ENCODE results near the gene HMGB2. TPM values are rescaled to one million over a fixed set of nuclear protein-coding genes. Genes with fewer than 3 reads are reported as not detected.
A peak's percentile ranks its signal among the peaks of the same experiment; 100 is the strongest.

The HMGB2 gene
- total and polyA plus RNA-seq, 5 donors from 2014 or later, result 210 to 438 (median 288) TPM

- H3K4me3 Mint-ChIP-seq, result peak within 1 kb of the TSS; percentile 96 to 99 (median 98)
- peaks cover 21 to 51% (median 27%) of the 10 kb centered on the region in 4 donors for H3K4me1 Mint-ChIP-seq
- H3K9me3 Mint-ChIP-seq, result no peaks in the 10 kb centered on the region
- DNase-seq (peak; percentile 94 to 99 (median 95)), ATAC-seq (ENCODE audit: low read depth in 2 of 2) (peak; percentile 88 to 90)
- no peaks in the 10 kb centered on the region for H3K9me3 ChIP-seq (ENCODE audit: control insufficient read depth in 2 of 2, low read length in 2 of 2)
- peak within 1 kb of the TSS; percentile 100 for H3K4me3 ChIP-seq (ENCODE audit: low read depth, low read length)
- H3K36me3 ChIP-seq (ENCODE audit: control insufficient read depth, insufficient read depth, low read length), result no peaks in the 10 kb centered on the region
- H3K36me3 Mint-ChIP-seq, result no peaks in the 10 kb centered on the region
- no peaks in the 10 kb centered on the region for H3K27me3 ChIP-seq (ENCODE audit: control insufficient read depth, insufficient read depth, low read length)
- H3K27ac Mint-ChIP-seq, result peak within 1 kb of the TSS; percentile 94 to 98 (median 97)
- H3K27me3 Mint-ChIP-seq, result peaks cover 5% of the 10 kb centered on the region
- H3K27ac ChIP-seq (ENCODE audit: insufficient read depth, low read length, poor library complexity, severe bottlenecking), result peak within 1 kb of the TSS; percentile 90
- peaks cover 39% of the 10 kb centered on the region for H3K4me1 ChIP-seq (ENCODE audit: control insufficient read depth, insufficient read depth, low read length, poor library complexity, severe bottlenecking)
Measured at GRCh38 chr4:173370477-173371291, 36.5 kb upstream of the HMGB2 start, which contains the start of gene SAP30. Gene SAP30 (plus strand): TSS chr4:173370954. CDS start chr4:173371183, 229 bp downstream.

DNA sequence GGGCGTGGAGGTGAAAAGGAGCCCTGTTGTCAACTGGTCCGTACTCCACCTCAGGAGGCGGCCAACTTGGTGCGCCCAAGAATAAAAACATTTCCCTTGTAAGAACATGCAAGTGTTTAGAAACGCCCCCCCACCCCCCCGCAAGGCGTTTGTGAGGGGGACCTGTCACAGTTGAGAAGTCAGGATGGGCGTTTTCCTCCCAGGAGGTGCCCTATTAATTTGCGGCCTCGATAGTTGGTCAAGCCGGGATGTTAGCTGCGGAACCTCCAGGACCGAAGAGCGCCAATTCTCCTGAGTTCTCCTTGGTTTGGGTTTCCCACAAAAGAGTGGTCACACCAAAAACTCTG lies 35.9 kb upstream of the HMGB2 start:
- Mint-ChIP-seq H3K4me3 (peak overlapping the region; percentile 96 to 99 (median 98)), H3K27ac (peak overlapping the region; percentile 94 to 98 (median 97)), H3K27me3 (peaks cover 5% of the 10 kb centered on the region), H3K9me3 (no peaks in the 10 kb centered on the region), H3K4me1 (peaks cover 24 to 57% (median 32%) of the 10 kb centered on the region in 4 donors), H3K36me3 (no peaks in the 10 kb centered on the region)
- Histone ChIP-seq H3K4me3 (ENCODE audit: low read depth, low read length) (peak overlapping the region; percentile 100), H3K27ac (ENCODE audit: insufficient read depth, low read length, poor library complexity, severe bottlenecking) (peak overlapping the region; percentile 90), H3K27me3 (ENCODE audit: control insufficient read depth, insufficient read depth, low read length) (no peaks in the 10 kb centered on the region), H3K36me3 (ENCODE audit: control insufficient read depth, insufficient read depth, low read length) (no peaks in the 10 kb centered on the region), H3K9me3 (ENCODE audit: control insufficient read depth in 2 of 2, low read length in 2 of 2) (no peaks in the 10 kb centered on the region), H3K4me1 (ENCODE audit: control insufficient read depth, insufficient read depth, low read length, poor library complexity, severe bottlenecking) (peaks cover 42% of the 10 kb centered on the region)
- ATAC-seq (ENCODE audit: low read depth in 2 of 2) (peak; percentile 13 to 18), DNase-seq (peak in 1 of 3 donors; percentile 61)

DNA sequence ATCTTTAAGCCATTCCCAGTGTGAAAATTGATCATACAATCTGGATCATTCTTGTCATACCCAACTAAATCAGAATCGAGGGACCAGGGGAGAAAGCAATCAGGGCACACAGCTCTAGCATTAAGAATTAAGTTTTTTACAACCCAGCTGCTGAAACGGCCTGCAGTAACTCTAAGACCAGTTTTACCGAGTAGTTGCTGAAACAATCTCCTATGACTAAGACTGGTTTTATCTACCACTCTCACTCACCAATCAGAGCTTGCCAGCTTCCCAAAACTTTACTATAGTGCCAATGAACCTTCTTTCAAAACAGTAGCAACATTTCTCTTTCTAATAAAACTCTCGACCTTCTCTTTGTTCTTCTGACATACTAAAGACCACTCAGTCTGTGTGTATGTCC lies 33.8 kb upstream of the HMGB2 start:
- Mint-ChIP-seq H3K36me3 (no peaks in the 10 kb centered on the region), H3K27me3 (peaks cover 5% of the 10 kb centered on the region), H3K9me3 (no peaks in the 10 kb centered on the region), H3K27ac (no peak overlapping the region), H3K4me3 (peak overlapping the region; percentile 5 to 47 (median 36)), H3K4me1 (peaks cover 21 to 51% (median 27%) of the 10 kb centered on the region in 4 donors)
- Histone ChIP-seq H3K4me1 (ENCODE audit: control insufficient read depth, insufficient read depth, low read length, poor library complexity, severe bottlenecking) (peaks cover 41% of the 10 kb centered on the region), H3K27ac (ENCODE audit: insufficient read depth, low read length, poor library complexity, severe bottlenecking) (peak overlapping the region; percentile 53), H3K9me3 (ENCODE audit: control insufficient read depth in 2 of 2, low read length in 2 of 2) (no peaks in the 10 kb centered on the region), H3K36me3 (ENCODE audit: control insufficient read depth, insufficient read depth, low read length) (no peaks in the 10 kb centered on the region), H3K27me3 (ENCODE audit: control insufficient read depth, insufficient read depth, low read length) (no peaks in the 10 kb centered on the region), H3K4me3 (ENCODE audit: low read depth, low read length) (peak overlapping the region; percentile 37)
- ATAC-seq (ENCODE audit: low read depth in 2 of 2), result no peak
- no peak for DNase-seq

- peaks cover 20 to 48% (median 25%) of the 10 kb centered on the region in 4 donors for H3K4me1 Mint-ChIP-seq
- Histone ChIP-seq H3K36me3 (ENCODE audit: control insufficient read depth, insufficient read depth, low read length) (no peaks in the 10 kb centered on the region), H3K27me3 (ENCODE audit: control insufficient read depth, insufficient read depth, low read length) (no peaks in the 10 kb centered on the region), H3K4me1 (ENCODE audit: control insufficient read depth, insufficient read depth, low read length, poor library complexity, severe bottlenecking) (peaks cover 34% of the 10 kb centered on the region), H3K27ac (ENCODE audit: insufficient read depth, low read length, poor library complexity, severe bottlenecking) (peak overlapping the region; percentile 53), H3K9me3 (ENCODE audit: control insufficient read depth in 2 of 2, low read length in 2 of 2) (no peaks in the 10 kb centered on the region), H3K4me3 (ENCODE audit: low read depth, low read length) (peak overlapping the region; percentile 28)
- peaks cover 5% of the 10 kb centered on the region for H3K27me3 Mint-ChIP-seq
- H3K4me3 Mint-ChIP-seq, result peak overlapping the region in 3 of 4 donors; percentile 35 to 79 (median 47)
- DNase-seq (peak in 1 of 3 donors; percentile 75), ATAC-seq (ENCODE audit: low read depth in 2 of 2) (no peak)
- H3K36me3 Mint-ChIP-seq, result no peaks in the 10 kb centered on the region
- H3K27ac Mint-ChIP-seq, result peak overlapping the region in 2 of 3 donors; percentile 30 to 79
- H3K9me3 Mint-ChIP-seq, result no peaks in the 10 kb centered on the region
Measured at GRCh38 chr4:173367285-173367684, 33.1 kb upstream of the HMGB2 start.

- Mint-ChIP-seq H3K27ac (peak overlapping the region in 2 of 3 donors; percentile 54 to 65), H3K9me3 (no peaks in the 10 kb centered on the region), H3K27me3 (no peaks in the 10 kb centered on the region), H3K36me3 (no peaks in the 10 kb centered on the region), H3K4me3 (peak overlapping the region in 1 of 4 donors; percentile 38), H3K4me1 (peaks cover 19 to 40% (median 22%) of the 10 kb centered on the region in 4 donors)
- ATAC-seq (ENCODE audit: low read depth in 2 of 2), result no peak
- peak in 1 of 3 donors; percentile 66 for DNase-seq
- no peaks in the 10 kb centered on the region for H3K9me3 ChIP-seq (ENCODE audit: control insufficient read depth in 2 of 2, low read length in 2 of 2)
- peaks cover 24% of the 10 kb centered on the region for H3K4me1 ChIP-seq (ENCODE audit: control insufficient read depth, insufficient read depth, low read length, poor library complexity, severe bottlenecking)
- H3K27me3 ChIP-seq (ENCODE audit: control insufficient read depth, insufficient read depth, low read length), result no peaks in the 10 kb centered on the region
- no peaks in the 10 kb centered on the region for H3K36me3 ChIP-seq (ENCODE audit: control insufficient read depth, insufficient read depth, low read length)
- no peak overlapping the region for H3K27ac ChIP-seq (ENCODE audit: insufficient read depth, low read length, poor library complexity, severe bottlenecking)
- no peak overlapping the region for H3K4me3 ChIP-seq (ENCODE audit: low read depth, low read length)
Measured at GRCh38 chr4:173365359-173365996, 31.3 kb upstream of the HMGB2 start.

DNA sequence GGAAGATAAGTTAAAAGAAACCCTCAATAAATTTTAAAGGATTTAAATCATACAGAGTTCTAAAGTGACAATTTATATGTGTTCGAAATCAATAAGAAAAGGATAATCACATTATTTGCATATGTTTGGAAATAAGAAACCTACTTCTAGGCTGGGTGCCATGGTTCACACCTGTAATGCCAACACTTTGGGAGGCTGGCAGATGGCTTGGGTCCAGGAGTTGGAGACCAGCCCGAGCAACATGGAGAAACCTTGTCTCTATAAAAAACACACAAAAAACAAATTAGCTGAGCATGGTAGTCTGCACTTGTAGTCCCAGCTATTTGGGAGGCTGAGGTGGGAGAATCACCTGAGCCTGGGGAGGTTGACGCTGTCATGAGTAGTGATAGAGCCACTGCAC lies 28.5 kb upstream of the HMGB2 start:
- no peak overlapping the region for H3K27ac Mint-ChIP-seq
- H3K4me1 Mint-ChIP-seq, result peaks cover 12 to 24% (median 19%) of the 10 kb centered on the region in 4 donors
- peaks cover under 1% of the 10 kb centered on the region for H3K27me3 ChIP-seq (ENCODE audit: control insufficient read depth, insufficient read depth, low read length)
- H3K27ac ChIP-seq (ENCODE audit: insufficient read depth, low read length, poor library complexity, severe bottlenecking), result no peak overlapping the region
- no peaks in the 10 kb centered on the region for H3K36me3 ChIP-seq (ENCODE audit: control insufficient read depth, insufficient read depth, low read length)
- H3K4me3 Mint-ChIP-seq, result no peak overlapping the region
- peaks cover 9% of the 10 kb centered on the region for H3K27me3 Mint-ChIP-seq
- H3K36me3 Mint-ChIP-seq, result no peaks in the 10 kb centered on the region
- ATAC-seq (ENCODE audit: low read depth in 2 of 2) (no peak), DNase-seq (no peak)
- H3K9me3 ChIP-seq (ENCODE audit: control insufficient read depth in 2 of 2, low read length in 2 of 2), result no peaks in the 10 kb centered on the region
- no peaks in the 10 kb centered on the region for H3K9me3 Mint-ChIP-seq
- H3K4me1 ChIP-seq (ENCODE audit: control insufficient read depth, insufficient read depth, low read length, poor library complexity, severe bottlenecking), result peaks cover 14% of the 10 kb centered on the region
- no peak overlapping the region for H3K4me3 ChIP-seq (ENCODE audit: low read depth, low read length)

GRCh38 chr4:173360587-173361221 lies 26.5 kb upstream of the HMGB2 start:
- H3K9me3 ChIP-seq (ENCODE audit: control insufficient read depth in 2 of 2, low read length in 2 of 2), result no peaks in the 10 kb centered on the region
- H3K4me3 ChIP-seq (ENCODE audit: low read depth, low read length), result no peak overlapping the region
- peaks cover 3% of the 10 kb centered on the region for H3K4me1 ChIP-seq (ENCODE audit: control insufficient read depth, insufficient read depth, low read length, poor library complexity, severe bottlenecking)
- H3K36me3 Mint-ChIP-seq, result no peaks in the 10 kb centered on the region
- H3K27ac ChIP-seq (ENCODE audit: insufficient read depth, low read length, poor library complexity, severe bottlenecking), result no peak overlapping the region
- H3K9me3 Mint-ChIP-seq, result no peaks in the 10 kb centered on the region
- H3K27me3 ChIP-seq (ENCODE audit: control insufficient read depth, insufficient read depth, low read length), result peaks cover 2% of the 10 kb centered on the region
- peaks cover 9% of the 10 kb centered on the region for H3K27me3 Mint-ChIP-seq
- H3K4me1 Mint-ChIP-seq, result peaks cover 5 to 9% (median 7%) of the 10 kb centered on the region in 4 donors
- ATAC-seq (ENCODE audit: low read depth in 2 of 2) (no peak), DNase-seq (no peak)
- H3K36me3 ChIP-seq (ENCODE audit: control insufficient read depth, insufficient read depth, low read length), result no peaks in the 10 kb centered on the region
- H3K4me3 Mint-ChIP-seq, result no peak overlapping the region
- no peak overlapping the region for H3K27ac Mint-ChIP-seq
